Femur (tissue), 1 donor: ENCODE data around the gene GFPT1.
"Not testable (repeated sequence)": the region's sequence is repeated elsewhere in the genome, so short reads cannot be mapped to it uniquely, and the experiment has no call there.

ENCODE experiments used
- DNase-seq: peaks from one replicate; pipeline ENCODE4 v3.0.0-alpha.2; 2017

Gene GFPT1

GRCh38 chr2:69383176-69383812, 3.7 kb downstream of the GFPT1 start:
- no peak for DNase-seq

GRCh38 chr2:69382547-69382946, 4.5 kb downstream of the GFPT1 start:
- DNase-seq: no peak

GRCh38 chr2:69381337-69381737, 5.7 kb downstream of the GFPT1 start:
- DNase-seq: no peak

GRCh38 chr2:69380072-69380917, 6.7 kb downstream of the GFPT1 start:
- DNase-seq: no peak

GRCh38 chr2:69376403-69376802, 10.6 kb downstream of the GFPT1 start:
- no peak for DNase-seq

- no peak for DNase-seq
Measured at GRCh38 chr2:69375494-69376353, 11.3 kb downstream of the GFPT1 start.

- no peak for DNase-seq
Measured at GRCh38 chr2:69372767-69373166, 14.3 kb downstream of the GFPT1 start.

GRCh38 chr2:69369802-69370201, 17.2 kb downstream of the GFPT1 start:
- DNase-seq: no peak

- no peak for DNase-seq
Measured at GRCh38 chr2:69368588-69368987, 18.4 kb downstream of the GFPT1 start.

GRCh38 chr2:69359371-69359770, 27.7 kb downstream of the GFPT1 start:
- DNase-seq: no peak

- DNase-seq: no peak
Measured at GRCh38 chr2:69358914-69359313, 28.1 kb downstream of the GFPT1 start.

GRCh38 chr2:69356471-69356870, 30.6 kb downstream of the GFPT1 start:
- no peak for DNase-seq

- DNase-seq: not testable (repeated sequence)
Measured at GRCh38 chr2:69354976-69355375, 32.1 kb downstream of the GFPT1 start.

GRCh38 chr2:69353360-69353759, 33.7 kb downstream of the GFPT1 start:
- DNase-seq: no peak

GRCh38 chr2:69348781-69349180, 38.2 kb downstream of the GFPT1 start:
- DNase-seq: no peak

- no peak for DNase-seq
Measured at GRCh38 chr2:69345434-69345833, 41.6 kb downstream of the GFPT1 start.

GRCh38 chr2:69344305-69344704, 42.7 kb downstream of the GFPT1 start:
- no peak for DNase-seq

- no peak for DNase-seq
Measured at GRCh38 chr2:69340101-69340775, 46.8 kb downstream of the GFPT1 start.

- no peak for DNase-seq
Measured at GRCh38 chr2:69335311-69335710, 51.7 kb downstream of the GFPT1 start.

GRCh38 chr2:69333352-69333751, 53.7 kb downstream of the GFPT1 start:
- DNase-seq: no peak

GRCh38 chr2:69330781-69331180, 56.2 kb downstream of the GFPT1 start:
- no peak for DNase-seq

- no peak for DNase-seq
Measured at GRCh38 chr2:69322631-69323030, 64.4 kb downstream of the GFPT1 start.

- no peak for DNase-seq
Measured at GRCh38 chr2:69316550-69316949, 70.5 kb downstream of the GFPT1 start.
